ENCODE results near the gene CENPB.
"Not testable (repeated sequence)": the region's sequence is repeated elsewhere in the genome, so short reads cannot be mapped to it uniquely, and the experiment has no call there.

Gene CENPB

DNA sequence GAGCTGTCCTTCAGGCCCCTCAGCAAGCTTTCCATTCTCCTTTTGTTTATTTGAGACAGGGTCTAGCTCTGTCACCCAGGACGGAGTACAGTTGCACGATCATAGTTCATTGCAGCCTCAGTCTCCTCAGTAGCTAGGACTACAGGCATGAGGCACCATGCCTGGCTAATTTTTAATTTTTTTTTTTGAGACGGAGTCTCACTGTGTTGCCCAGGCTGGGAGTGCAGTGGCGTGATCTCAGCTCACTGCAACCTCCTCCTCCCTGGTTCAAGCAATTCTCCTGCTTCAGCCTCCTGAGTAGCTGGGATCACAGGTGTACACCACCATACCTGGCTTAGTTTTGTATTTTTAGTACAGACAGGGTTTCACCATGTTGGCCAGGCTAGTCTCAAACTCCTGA, 2.7 kb upstream of the CENPB start:
- H3K4me3 ChIP-seq (ENCODE audit: insufficient read depth in 1 of 2, low read depth in 1 of 2, low read length in 2 of 2); H2AFZ ChIP-seq (ENCODE audit: low read depth, low read length); H3K14ac ChIP-seq (ENCODE audit: low read length in 2 of 2); H3K9ac ChIP-seq (ENCODE audit: low read length); H2BK15ac ChIP-seq (ENCODE audit: low read depth, poor library complexity, severe bottlenecking); H4K8ac ChIP-seq (ENCODE audit: low read length); H3K9me3 ChIP-seq (ENCODE audit: control insufficient read depth, low read length); DNase-seq; H3K4me2 ChIP-seq (ENCODE audit: low read length, poor library complexity, severe bottlenecking); H2BK5ac ChIP-seq (ENCODE audit: low read depth, low read length, poor library complexity, severe bottlenecking); H2BK120ac ChIP-seq (ENCODE audit: low read depth, low read length); H3K27ac ChIP-seq (ENCODE audit: low read length, poor library complexity, severe bottlenecking); H3K23ac ChIP-seq (ENCODE audit: low read length in 2 of 2); H2AK5ac ChIP-seq (ENCODE audit: low read length, severe bottlenecking); H3K4ac ChIP-seq (ENCODE audit: low read depth in 1 of 2, low read length in 2 of 2); H3K18ac ChIP-seq (ENCODE audit: low read depth in 1 of 2, low read length in 2 of 2); H3K27me3 ChIP-seq (ENCODE audit: control insufficient read depth in 1 of 2, insufficient read depth in 1 of 2, low read length in 2 of 2); H4K91ac ChIP-seq (ENCODE audit: low read length): not testable (repeated sequence)
- 93% methylated on average over 4 of the region's 4 CpGs for whole genome bisulfite sequencing
- peaks cover 12 to 17% of the 10 kb centered on the region in 2 experiments for H3K36me3 ChIP-seq (ENCODE audit: control insufficient read depth in 1 of 2, insufficient read depth in 2 of 2, low read depth in 1 of 2, low read length in 2 of 2)
- H3K79me1 ChIP-seq (replicated peaks; ENCODE audit: low read length, poor library complexity, severe bottlenecking), result peaks cover 10% of the 10 kb centered on the region
- H3K4me1 ChIP-seq (ENCODE audit: control insufficient read depth, insufficient read depth, low read depth, low read length), result peaks cover 19% of the 10 kb centered on the region
- H2BK12ac ChIP-seq (ENCODE audit: low read length in 2 of 2), result peak overlapping the region in 1 of 2 experiments; percentile 31

DNA sequence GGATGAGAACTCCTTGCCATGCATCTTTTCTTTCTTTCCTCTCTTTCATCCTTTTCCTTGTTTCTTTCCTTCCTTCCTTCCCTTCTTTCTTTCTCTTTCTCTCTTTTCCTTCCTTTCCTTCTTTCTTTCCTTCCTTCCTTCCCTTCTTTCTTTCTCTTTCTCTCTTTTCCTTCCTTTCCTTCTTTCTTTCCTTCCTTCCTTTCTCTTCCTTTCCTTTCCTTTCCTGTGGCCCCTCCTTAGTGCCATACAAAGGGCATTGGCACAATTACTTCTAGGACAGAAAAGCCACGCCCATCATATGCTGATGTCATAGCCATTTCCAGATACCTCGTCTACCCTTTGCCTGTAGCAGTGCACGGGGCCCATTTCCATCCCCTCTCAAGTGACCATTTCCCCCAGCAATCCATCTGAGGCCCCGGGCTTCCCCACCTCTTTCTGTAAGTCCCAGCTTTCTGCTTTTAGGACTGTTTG, 2.2 kb upstream of the CENPB start:
- 40% methylated on average over 4 of the region's 4 CpGs for WGBS

DNA sequence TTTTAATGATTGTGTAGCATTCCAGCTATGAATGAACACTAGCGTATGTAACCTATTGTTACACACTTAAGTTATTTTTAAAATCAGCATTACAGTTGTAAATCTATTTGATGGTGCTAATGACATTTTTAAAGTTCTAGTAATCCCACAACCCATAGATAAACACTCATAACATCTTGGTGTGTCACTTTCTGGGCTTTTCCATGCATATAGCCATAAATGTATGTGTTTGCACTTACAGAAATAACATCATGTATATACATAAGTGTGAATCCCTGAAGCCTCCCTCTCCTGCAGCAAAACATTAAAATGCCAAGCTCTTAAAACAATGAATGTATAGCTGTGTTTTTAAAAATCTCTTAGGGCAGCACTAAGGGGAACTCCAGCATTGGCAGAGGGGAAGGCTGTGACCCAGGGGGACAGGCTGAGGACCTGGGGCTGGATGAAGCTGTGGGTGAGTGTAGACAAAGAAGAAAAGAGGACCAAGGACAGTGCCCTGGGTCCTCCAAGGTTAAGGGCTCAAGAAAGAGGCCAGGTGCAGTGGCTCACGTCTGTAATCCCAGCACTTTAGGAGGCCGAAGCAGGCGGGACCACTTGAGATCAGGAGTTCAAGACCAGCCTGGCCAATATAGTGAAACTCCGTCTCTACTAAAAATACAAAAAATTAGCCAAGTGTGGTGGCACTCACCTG, 929 bp upstream of the CENPB start:
- peaks cover 31% of the 10 kb centered on the region for H3K4me1 ChIP-seq (ENCODE audit: control insufficient read depth, insufficient read depth, low read depth, low read length)
- WGBS, result 91% methylated on average over 4 of the region's 5 CpGs
- peaks cover 18% of the 10 kb centered on the region for H3K79me1 ChIP-seq (replicated peaks; ENCODE audit: low read length, poor library complexity, severe bottlenecking)
- no peak overlapping the region for H4K8ac ChIP-seq (ENCODE audit: low read length)
- H3K4me3 ChIP-seq (ENCODE audit: insufficient read depth in 1 of 2, low read depth in 1 of 2, low read length in 2 of 2), result peak overlapping the region in 1 of 2 experiments; percentile 77
- H3K14ac ChIP-seq (ENCODE audit: low read length in 2 of 2), result no peak overlapping the region
- no peak overlapping the region for H3K23ac ChIP-seq (ENCODE audit: low read length in 2 of 2)
- peaks cover 23 to 24% of the 10 kb centered on the region in 2 experiments for H3K36me3 ChIP-seq (ENCODE audit: control insufficient read depth in 1 of 2, insufficient read depth in 2 of 2, low read depth in 1 of 2, low read length in 2 of 2)
- no peak overlapping the region for H2BK15ac ChIP-seq (ENCODE audit: low read depth, poor library complexity, severe bottlenecking)
- H2BK120ac ChIP-seq (ENCODE audit: low read depth, low read length), result no peak overlapping the region
- no peak overlapping the region for H3K18ac ChIP-seq (ENCODE audit: low read depth in 1 of 2, low read length in 2 of 2)
- no peaks in the 10 kb centered on the region for H3K9me3 ChIP-seq (ENCODE audit: control insufficient read depth, low read length)
- no peak overlapping the region for H3K4me2 ChIP-seq (ENCODE audit: low read length, poor library complexity, severe bottlenecking)
- no peak overlapping the region for H2BK12ac ChIP-seq (ENCODE audit: low read length in 2 of 2)
- H3K27me3 ChIP-seq (ENCODE audit: control insufficient read depth in 1 of 2, insufficient read depth in 1 of 2, low read length in 2 of 2), result no peaks in the 10 kb centered on the region
- H3K27ac ChIP-seq (ENCODE audit: low read length, poor library complexity, severe bottlenecking), result no peak overlapping the region
- peak; percentile 40 for DNase-seq
- peak overlapping the region; percentile 83 for H3K9ac ChIP-seq (ENCODE audit: low read length)
- H3K4ac ChIP-seq (ENCODE audit: low read depth in 1 of 2, low read length in 2 of 2), result peak overlapping the region in 1 of 2 experiments; percentile 21
- no peak overlapping the region for H2BK5ac ChIP-seq (ENCODE audit: low read depth, low read length, poor library complexity, severe bottlenecking)
- no peak overlapping the region for H2AK5ac ChIP-seq (ENCODE audit: low read length, severe bottlenecking)
- no peak overlapping the region for H4K91ac ChIP-seq (ENCODE audit: low read length)
- H2AFZ ChIP-seq (ENCODE audit: low read depth, low read length), result no peak overlapping the region

More for the DNA sequence above, 2.2 kb upstream of the CENPB start:
- Histone ChIP-seq H3K4ac (ENCODE audit: low read depth in 1 of 2, low read length in 2 of 2) (no peak overlapping the region), H3K9ac (ENCODE audit: low read length) (no peak overlapping the region), H2BK5ac (ENCODE audit: low read depth, low read length, poor library complexity, severe bottlenecking) (no peak overlapping the region), H2BK12ac (ENCODE audit: low read length in 2 of 2) (peak overlapping the region in 1 of 2 experiments; percentile 31), H3K14ac (ENCODE audit: low read length in 2 of 2) (no peak overlapping the region), H3K9me3 (ENCODE audit: control insufficient read depth, low read length) (no peaks in the 10 kb centered on the region), H2AK5ac (ENCODE audit: low read length, severe bottlenecking) (no peak overlapping the region), H3K4me1 (ENCODE audit: control insufficient read depth, insufficient read depth, low read depth, low read length) (peaks cover 24% of the 10 kb centered on the region), H3K23ac (ENCODE audit: low read length in 2 of 2) (no peak overlapping the region), H4K8ac (ENCODE audit: low read length) (no peak overlapping the region), H3K4me2 (ENCODE audit: low read length, poor library complexity, severe bottlenecking) (no peak overlapping the region), H2BK15ac (ENCODE audit: low read depth, poor library complexity, severe bottlenecking) (no peak overlapping the region), H4K91ac (ENCODE audit: low read length) (no peak overlapping the region), H3K27ac (ENCODE audit: low read length, poor library complexity, severe bottlenecking) (no peak overlapping the region), H3K4me3 (ENCODE audit: insufficient read depth in 1 of 2, low read depth in 1 of 2, low read length in 2 of 2) (no peak overlapping the region), H3K36me3 (ENCODE audit: control insufficient read depth in 1 of 2, insufficient read depth in 2 of 2, low read depth in 1 of 2, low read length in 2 of 2) (peaks cover 12 to 20% of the 10 kb centered on the region in 2 experiments), H3K79me1 (replicated peaks; ENCODE audit: low read length, poor library complexity, severe bottlenecking) (peaks cover 11% of the 10 kb centered on the region), H2BK120ac (ENCODE audit: low read depth, low read length) (no peak overlapping the region), H3K27me3 (ENCODE audit: control insufficient read depth in 1 of 2, insufficient read depth in 1 of 2, low read length in 2 of 2) (no peaks in the 10 kb centered on the region), H2AFZ (ENCODE audit: low read depth, low read length) (no peak overlapping the region), H3K18ac (ENCODE audit: low read depth in 1 of 2, low read length in 2 of 2) (peak overlapping the region in 1 of 2 experiments; percentile 2)
- peak; percentile 22 for DNase-seq

DNA sequence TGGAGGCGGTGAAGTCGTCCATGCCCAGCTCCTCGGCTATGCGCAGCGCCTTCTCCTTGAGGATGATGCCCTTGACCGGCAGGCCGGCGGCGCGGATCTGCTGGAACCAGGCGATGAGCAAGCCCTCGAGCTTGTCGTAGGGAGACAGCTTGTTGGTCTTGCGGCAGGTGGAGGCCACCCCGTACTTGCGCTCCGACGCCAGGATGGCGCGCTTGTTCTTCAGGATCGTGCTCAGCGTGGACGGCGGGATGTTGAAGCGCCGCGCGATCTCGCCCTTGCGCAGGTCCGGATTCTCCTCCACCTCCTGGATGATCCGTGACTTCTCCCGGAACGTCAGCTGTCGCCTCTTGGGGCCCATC, 435 bp downstream of the CENPB start:
- Histone ChIP-seq H3K4me1 (ENCODE audit: control insufficient read depth, insufficient read depth, low read depth, low read length) (peaks cover 32% of the 10 kb centered on the region), H3K79me1 (replicated peaks; ENCODE audit: low read length, poor library complexity, severe bottlenecking) (peaks cover 18% of the 10 kb centered on the region), H2BK120ac (ENCODE audit: low read depth, low read length) (peak overlapping the region; percentile 94), H3K23ac (ENCODE audit: low read length in 2 of 2) (peak overlapping the region in 1 of 2 experiments; percentile 61), H4K91ac (ENCODE audit: low read length) (no peak overlapping the region), H3K27me3 (ENCODE audit: control insufficient read depth in 1 of 2, insufficient read depth in 1 of 2, low read length in 2 of 2) (no peaks in the 10 kb centered on the region), H3K18ac (ENCODE audit: low read depth in 1 of 2, low read length in 2 of 2) (peak overlapping the region; percentile 10 to 93), H2AFZ (ENCODE audit: low read depth, low read length) (peak overlapping the region; percentile 77), H3K4me3 (ENCODE audit: insufficient read depth in 1 of 2, low read depth in 1 of 2, low read length in 2 of 2) (peak overlapping the region; percentile 56 to 88), H4K8ac (ENCODE audit: low read length) (no peak overlapping the region), H3K4ac (ENCODE audit: low read depth in 1 of 2, low read length in 2 of 2) (peak overlapping the region in 1 of 2 experiments; percentile 86), H3K9me3 (ENCODE audit: control insufficient read depth, low read length) (no peaks in the 10 kb centered on the region), H3K36me3 (ENCODE audit: control insufficient read depth in 1 of 2, insufficient read depth in 2 of 2, low read depth in 1 of 2, low read length in 2 of 2) (peaks cover 23 to 29% of the 10 kb centered on the region in 2 experiments), H2AK5ac (ENCODE audit: low read length, severe bottlenecking) (peak overlapping the region; percentile 44), H2BK5ac (ENCODE audit: low read depth, low read length, poor library complexity, severe bottlenecking) (no peak overlapping the region), H3K14ac (ENCODE audit: low read length in 2 of 2) (peak overlapping the region in 1 of 2 experiments; percentile 85), H3K4me2 (ENCODE audit: low read length, poor library complexity, severe bottlenecking) (peak overlapping the region; percentile 81), H2BK12ac (ENCODE audit: low read length in 2 of 2) (peak overlapping the region in 1 of 2 experiments; percentile 61), H3K9ac (ENCODE audit: low read length) (peak overlapping the region; percentile 87), H3K27ac (ENCODE audit: low read length, poor library complexity, severe bottlenecking) (no peak overlapping the region), H2BK15ac (ENCODE audit: low read depth, poor library complexity, severe bottlenecking) (no peak overlapping the region)
- 4% methylated on average over 30 of the region's 35 CpGs for WGBS
- DNase-seq, result peak; percentile 69

Data from mesenchymal stem cell (in vitro differentiated cells and primary cell).